ENCODE measurements around the gene KIF3B. TPM values are rescaled to one million over a fixed set of nuclear protein-coding genes. Genes with fewer than 3 reads are reported as not detected.

The KIF3B gene
- polyA plus RNA-seq: 14.4 TPM in 2 replicates

DNA sequence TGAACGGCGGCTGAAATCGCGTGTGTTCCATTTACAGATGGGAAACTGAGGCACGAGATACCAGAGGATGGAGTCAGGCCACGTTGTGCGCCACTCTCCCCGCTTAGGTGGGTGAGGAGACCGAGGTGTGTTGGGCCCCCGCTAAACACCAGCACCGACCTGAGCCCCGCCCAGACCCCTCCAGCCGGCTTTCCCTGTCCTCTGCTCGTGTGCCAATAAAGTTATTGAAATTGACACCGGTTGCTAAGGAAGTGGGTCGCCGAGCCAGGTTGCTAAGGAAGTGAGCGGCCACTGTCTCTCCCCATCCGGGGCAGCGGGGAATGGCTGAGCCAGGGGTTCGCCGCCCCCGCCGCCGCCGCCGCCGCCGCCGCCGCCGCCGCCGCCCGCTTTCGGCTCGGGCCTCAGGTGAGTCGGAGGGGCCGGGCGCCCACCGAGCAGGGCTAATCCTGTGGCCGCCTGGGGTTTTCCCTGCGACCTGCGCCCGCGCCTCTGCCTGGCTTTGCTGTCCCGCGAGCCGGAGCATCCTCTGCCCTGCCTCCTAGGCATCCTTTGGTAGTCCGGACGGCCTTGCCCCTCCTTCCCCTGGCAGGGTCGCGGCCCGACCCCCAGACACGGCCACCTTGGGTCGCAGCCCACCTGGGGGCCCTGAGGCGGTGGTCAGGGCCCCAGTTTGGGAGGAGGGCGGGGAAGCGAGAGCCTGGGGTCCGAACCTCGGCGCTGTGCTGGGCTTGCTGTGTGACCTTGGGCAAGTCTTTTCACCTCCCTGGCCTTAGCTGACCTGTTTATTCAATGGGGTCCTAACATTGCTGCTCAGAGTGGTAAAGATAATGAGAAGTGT lies at the start of gene KIF3B:
Gene KIF3B (plus strand): TSS at position 291 of the 838 bp plus-strand sequence. CDS start 32,127 bp downstream, outside the sequence.

DNA sequence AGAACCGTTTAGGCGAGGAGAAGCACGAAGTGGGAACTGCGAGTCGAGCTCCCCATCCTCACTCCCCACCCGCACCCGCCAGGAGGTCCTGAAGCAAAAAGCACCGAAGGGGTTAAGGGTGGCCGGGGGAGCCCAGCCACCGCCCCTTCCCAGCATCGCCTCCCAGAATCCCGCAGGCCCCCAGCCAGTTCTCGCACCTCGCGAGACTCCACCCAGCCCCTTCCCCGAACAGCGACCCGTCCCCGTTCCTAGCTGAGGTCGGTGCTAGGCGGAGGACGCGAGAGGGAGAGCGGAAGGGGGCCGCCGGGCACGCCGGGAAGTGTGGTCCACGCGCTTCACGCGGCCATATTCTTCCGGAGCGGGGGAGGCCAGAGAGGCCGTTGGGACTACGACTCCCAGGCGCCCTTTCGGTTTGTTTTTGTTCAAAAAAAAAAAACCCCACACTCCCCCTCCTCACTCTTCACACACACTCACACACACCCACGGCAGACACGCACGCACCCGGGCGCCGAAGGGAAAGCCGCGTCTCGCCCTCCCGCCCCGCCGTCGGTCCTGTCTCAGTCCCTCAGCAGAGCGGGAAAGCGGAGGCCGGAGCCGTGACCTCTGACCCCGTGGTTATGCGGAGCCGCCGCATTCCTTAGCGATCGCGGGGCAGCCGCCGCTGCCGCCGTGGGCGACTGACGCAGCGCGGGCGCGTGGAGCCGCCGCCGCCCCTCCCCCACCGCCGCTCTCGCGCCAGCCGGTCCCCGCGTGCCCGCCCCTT lies 80.6 kb downstream of the KIF3B start, which contains the start of gene ASXL1:
Gene ASXL1 (plus strand): TSS at position 463 of the 763 bp plus-strand sequence. CDS start 445 bp downstream, outside the sequence.

Other genes with a start within 250 kb of the KIF3B start
- gene HCK, start 225.4 kb upstream of the KIF3B start, polyA plus RNA-seq: not detected in 2 replicates
- gene TM9SF4, start 167.9 kb upstream of the KIF3B start, polyA plus RNA-seq: 27.8 and 31.2 TPM in 2 replicates
- 0.24 and 0.28 TPM in 2 replicates for gene PLAGL2, start 69.9 kb upstream of the KIF3B start, polyA plus RNA-seq
- 1.7 and 2.1 TPM in 2 replicates for gene POFUT1, start 69.8 kb upstream of the KIF3B start, polyA plus RNA-seq
- gene ASXL1, start 80.7 kb downstream of the KIF3B start, polyA plus RNA-seq: 2.5 and 4.8 TPM in 2 replicates

Data from Purkinje cell (primary cell).